Measurements from ENCODE around the gene IDI2.
"Not testable (repeated sequence)": the region's sequence is repeated elsewhere in the genome, so short reads cannot be mapped to it uniquely, and the experiment has no call there.

- TF ChIP-seq CTCF (IDR thresholded peaks at IDR 0.05; ENCODE audit: low read depth, low read length); EZH2phosphoT487 (IDR thresholded peaks at IDR 0.05; ENCODE audit: low read depth): not testable (repeated sequence)
These were observed 41.1 kb upstream of the IDI2 start for GRCh38 chr10:1066734-1067133.
